Measurements from ENCODE around the gene MS4A10. TPM values are rescaled to one million over a fixed set of nuclear protein-coding genes. Genes with fewer than 3 reads are reported as not detected.

The MS4A10 gene
- total RNA-seq, 1 donor from 2014 or later = not detected

DNA sequence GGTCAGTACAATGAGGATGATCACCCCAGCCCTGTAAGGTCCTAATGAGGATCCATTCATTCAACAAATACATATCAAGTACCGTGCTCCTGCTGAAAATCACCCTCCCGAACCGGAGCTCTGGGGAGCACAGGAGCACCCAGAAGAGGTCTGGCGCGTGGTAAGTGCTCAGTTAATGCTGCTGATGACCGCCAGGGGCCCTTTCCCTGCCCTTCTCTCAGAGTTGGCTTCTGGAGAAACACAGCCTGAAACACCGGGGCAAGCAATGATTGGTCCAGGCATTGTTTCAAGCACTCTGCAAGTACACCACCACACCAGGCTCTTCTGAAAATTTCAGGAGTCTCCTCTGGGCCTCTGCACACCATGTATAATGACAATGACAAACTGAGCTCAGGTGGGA lies 53.0 kb downstream of the MS4A10 start:
- Histone ChIP-seq H3K4me3 (no peak overlapping the region), H3K4me1 (peaks cover 16% of the 10 kb centered on the region), H3K27ac (no peak overlapping the region), H3K9me3 (no peaks in the 10 kb centered on the region), H3K27me3 (peaks cover 4% of the 10 kb centered on the region), H3K36me3 (no peaks in the 10 kb centered on the region)
- ATAC-seq (no peak), DNase-seq (no peak)
- TF ChIP-seq, protein P1, sequence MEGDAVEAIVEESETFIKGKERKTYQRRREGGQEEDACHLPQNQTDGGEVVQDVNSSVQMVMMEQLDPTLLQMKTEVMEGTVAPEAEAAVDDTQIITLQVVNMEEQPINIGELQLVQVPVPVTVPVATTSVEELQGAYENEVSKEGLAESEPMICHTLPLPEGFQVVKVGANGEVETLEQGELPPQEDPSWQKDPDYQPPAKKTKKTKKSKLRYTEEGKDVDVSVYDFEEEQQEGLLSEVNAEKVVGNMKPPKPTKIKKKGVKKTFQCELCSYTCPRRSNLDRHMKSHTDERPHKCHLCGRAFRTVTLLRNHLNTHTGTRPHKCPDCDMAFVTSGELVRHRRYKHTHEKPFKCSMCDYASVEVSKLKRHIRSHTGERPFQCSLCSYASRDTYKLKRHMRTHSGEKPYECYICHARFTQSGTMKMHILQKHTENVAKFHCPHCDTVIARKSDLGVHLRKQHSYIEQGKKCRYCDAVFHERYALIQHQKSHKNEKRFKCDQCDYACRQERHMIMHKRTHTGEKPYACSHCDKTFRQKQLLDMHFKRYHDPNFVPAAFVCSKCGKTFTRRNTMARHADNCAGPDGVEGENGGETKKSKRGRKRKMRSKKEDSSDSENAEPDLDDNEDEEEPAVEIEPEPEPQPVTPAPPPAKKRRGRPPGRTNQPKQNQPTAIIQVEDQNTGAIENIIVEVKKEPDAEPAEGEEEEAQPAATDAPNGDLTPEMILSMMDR (IDR thresholded peaks at IDR 0.05) = no peak
- intact Hi-C loops (cut with DNase I) = loop anchor here (10.0 kb wide), 1 partner anchor 347 kb away; no protein-coding TSS in a partner anchor

DNA sequence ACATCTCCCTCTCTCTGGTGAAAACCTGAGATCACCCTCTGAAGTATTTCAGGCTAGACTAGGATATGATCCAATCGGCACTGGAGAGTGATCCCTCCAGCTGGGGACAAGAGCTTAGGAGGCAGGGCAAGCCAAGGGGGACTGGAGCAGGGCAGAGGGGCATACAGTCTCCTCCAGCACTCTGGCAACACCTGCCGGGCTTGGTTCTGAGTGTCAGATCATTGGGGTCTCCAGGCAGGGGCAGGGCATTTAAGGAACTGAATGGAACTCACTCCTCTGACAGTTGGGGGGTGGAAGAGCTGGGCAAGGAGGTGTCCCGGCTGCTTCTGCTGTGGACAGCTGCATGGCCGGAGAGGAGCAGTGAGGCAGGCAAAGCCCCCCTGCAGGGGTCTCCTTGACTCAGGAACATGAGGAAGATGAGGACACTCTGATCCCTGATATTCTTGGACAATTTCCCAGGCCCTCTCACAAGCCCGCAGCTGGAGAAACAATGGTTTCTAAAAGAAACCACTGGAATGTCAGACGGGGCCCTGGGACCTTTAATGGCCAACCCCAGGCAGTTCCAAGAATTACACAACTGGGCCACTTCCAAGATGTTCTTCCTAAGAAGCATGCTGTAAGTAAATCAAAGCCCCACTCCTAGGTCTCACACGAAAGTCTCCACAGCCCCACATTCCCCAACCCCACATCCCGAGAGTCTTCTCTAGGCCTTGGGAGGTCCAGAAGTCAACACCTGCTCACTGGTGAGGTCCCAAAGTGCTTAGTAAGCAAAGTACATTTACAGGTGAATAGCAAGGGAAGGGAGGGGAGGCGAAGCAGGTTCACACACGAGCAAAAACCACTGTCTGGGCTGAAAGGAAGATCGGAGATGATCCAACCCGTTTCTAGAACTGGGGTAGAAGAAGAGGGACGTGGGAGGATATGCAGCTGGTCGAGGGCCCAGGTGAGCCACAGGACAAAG lies 55.6 kb downstream of the MS4A10 start:
- TF ChIP-seq, protein P1 (IDR thresholded peaks at IDR 0.05) = no peak
- H3K9me3 ChIP-seq = no peaks in the 10 kb centered on the region
- H3K4me3 ChIP-seq = no peak overlapping the region
- peaks cover 4% of the 10 kb centered on the region for H3K27me3 ChIP-seq
- DNase-seq = no peak
- peaks cover 31% of the 10 kb centered on the region for H3K4me1 ChIP-seq
- H3K27ac ChIP-seq = peak overlapping the region; percentile 78
- ATAC-seq = no peak
- intact Hi-C loops (cut with DNase I) = no loop called here
- H3K36me3 ChIP-seq = no peaks in the 10 kb centered on the region

- intact Hi-C loops (cut with DNase I) = no loop called here
- no peaks in the 10 kb centered on the region for H3K9me3 ChIP-seq
- peak within 1 kb of the TSS; percentile 77 for H3K4me3 ChIP-seq
- ATAC-seq (peak; percentile 96), DNase-seq (peak; percentile 98)
- peaks cover 31% of the 10 kb centered on the region for H3K4me1 ChIP-seq
- no peaks in the 10 kb centered on the region for H3K36me3 ChIP-seq
- TF ChIP-seq, protein P1 (IDR thresholded peaks at IDR 0.05) = no peak
- peak within 1 kb of the TSS; percentile 78 for H3K27ac ChIP-seq
- H3K27me3 ChIP-seq = no peaks in the 10 kb centered on the region
Observed at GRCh38 chr11:60841797-60842667, 56.9 kb downstream of the MS4A10 start, which contains the start of gene CCDC86. Gene CCDC86 (plus strand): TSS chr11:60842113. CDS start chr11:60842125, 12 bp downstream.

GRCh38 chr11:60842668-60843600 lies 57.8 kb downstream of the MS4A10 start:
- TF ChIP-seq, protein P1 (IDR thresholded peaks at IDR 0.05) = no peak
- Histone ChIP-seq H3K4me1 (peaks cover 31% of the 10 kb centered on the region), H3K27ac (peak overlapping the region; percentile 52), H3K9me3 (no peaks in the 10 kb centered on the region), H3K4me3 (peak overlapping the region; percentile 77), H3K36me3 (peaks cover 4% of the 10 kb centered on the region), H3K27me3 (no peaks in the 10 kb centered on the region)
- intact Hi-C loops (cut with DNase I) = no loop called here
- ATAC-seq (no peak), DNase-seq (no peak)

Measured in upper lobe of right lung (tissue), 1 donor.